Breast epithelium (tissue), 3 donors: ENCODE measurements around the gene PTPN14.

ENCODE experiments used
- CTCF ChIP-seq, 3 donors: fragments of 450-650 bp; IDR thresholded peaks; one replicate each; pipeline ENCODE4 v1.5.1; 2016 to 2017; ENCODE audit warnings: antibody characterized with exemption in 3 of 3, mild to moderate bottlenecking in 3 of 3, moderate library complexity in 3 of 3
- POLR2A ChIP-seq: fragments of 450-650 bp; IDR thresholded peaks from one replicate; pipeline ENCODE4 v1.6.1; 2016; ENCODE audit warnings: antibody characterized with exemption, mild to moderate bottlenecking, moderate library complexity
- POLR2AphosphoS5 ChIP-seq, 3 donors: sonication (generic); formaldehyde crosslinking; IDR thresholded peaks; one replicate each; pipeline ENCODE4 v1.6.1; 2017; ENCODE audit warnings: antibody characterized with exemption in 3 of 3

GRCh38 chr1:214557952-214558735 lies 6.7 kb upstream of the PTPN14 start:
- TF ChIP-seq CTCF (IDR thresholded peaks at IDR 0.05) (no peak), POLR2AphosphoS5 (IDR thresholded peaks at IDR 0.05) (no peak), POLR2A (no peak)
